H9 (cell line): ENCODE measurements around the gene EFHD1. TPM values are rescaled to one million over a fixed set of nuclear protein-coding genes. Genes with fewer than 3 reads are reported as not detected.
"Not testable (repeated sequence)": the region's sequence is repeated elsewhere in the genome, so short reads cannot be mapped to it uniquely, and the experiment has no call there.

Experiments
- DNase-seq: peaks from one replicate; pipeline ENCODE4 v3.0.0-alpha.2; 2017
- H2AFZ ChIP-seq: one replicate; pipeline ENCODE4 v1.6.1; 2013; ENCODE audit warnings: mild to moderate bottlenecking, low read length, control low read depth, moderate library complexity
- H2AK5ac ChIP-seq: 2 replicates; pipeline ENCODE4 v1.6.1; 2013; ENCODE audit warnings: low read length, control low read depth, mixed read lengths; ENCODE audit not compliant: insufficient read length
- H2BK120ac ChIP-seq: one replicate; pipeline ENCODE4 v1.6.1; 2013; ENCODE audit warnings: low read depth, mild to moderate bottlenecking, low read length, control low read depth, inconsistent platforms; ENCODE audit not compliant: poor library complexity, severe bottlenecking
- H2BK12ac ChIP-seq: 2 replicates; pipeline ENCODE4 v1.6.1; 2013; ENCODE audit warnings: low read length, control low read depth, mixed read lengths, low read depth; ENCODE audit not compliant: insufficient read length
- H2BK15ac ChIP-seq: 2 replicates; pipeline ENCODE4 v1.6.1; 2013; ENCODE audit warnings: low read depth, low read length, control low read depth
- H2BK20ac ChIP-seq: one replicate; pipeline ENCODE4 v1.6.1; 2013; ENCODE audit warnings: low read depth, mild to moderate bottlenecking, low read length, control low read depth, inconsistent platforms; ENCODE audit not compliant: poor library complexity, severe bottlenecking
- H2BK5ac ChIP-seq: 2 replicates; pipeline ENCODE4 v1.6.1; 2013; ENCODE audit warnings: low read length, control low read depth, mixed read lengths; ENCODE audit not compliant: insufficient read length
- H3K14ac ChIP-seq: 2 replicates; pipeline ENCODE4 v1.6.1; 2013; ENCODE audit warnings: low read length, control low read depth; ENCODE audit not compliant: insufficient read depth
- H3K18ac ChIP-seq: 2 replicates; pipeline ENCODE4 v1.6.1; 2013; ENCODE audit warnings: low read depth, mild to moderate bottlenecking, mixed read lengths, low read length, control low read depth; ENCODE audit not compliant: insufficient read length
- H3K23ac ChIP-seq: 2 replicates; pipeline ENCODE4 v1.6.1; 2013; ENCODE audit warnings: low read length, control low read depth, mixed read lengths, low read depth; ENCODE audit not compliant: insufficient read length
- H3K23me2 ChIP-seq: 2 replicates; pipeline ENCODE4 v1.6.1; 2013; ENCODE audit warnings: low read depth, mild to moderate bottlenecking, mixed read lengths, low read length, control low read depth; ENCODE audit not compliant: insufficient read length, poor library complexity, severe bottlenecking
- H3K27ac ChIP-seq: 2 replicates; pipeline ENCODE4 v1.5.1; 2013; ENCODE audit warnings: low read length, control low read depth, mixed read lengths, low read depth; ENCODE audit not compliant: insufficient read length
- H3K27me3 ChIP-seq: 2 replicates; pipeline ENCODE4 v1.6.1; 2013; ENCODE audit warnings: low read length, control low read depth, inconsistent platforms; ENCODE audit not compliant: insufficient read depth
- H3K4ac ChIP-seq: 2 replicates; pipeline ENCODE4 v1.6.1; 2013; ENCODE audit warnings: low read depth, mild to moderate bottlenecking, control low read depth, inconsistent platforms, low read length, moderate library complexity
- H3K4me1 ChIP-seq: 2 replicates; pipeline ENCODE4 v1.6.1; 2013; ENCODE audit warnings: low read length, control low read depth, inconsistent platforms; ENCODE audit not compliant: insufficient read depth
- H3K4me2 ChIP-seq: 2 replicates; pipeline ENCODE4 v1.6.1; 2013; ENCODE audit warnings: low read length, control low read depth, mixed read lengths; ENCODE audit not compliant: insufficient read length, insufficient read depth
- H3K56ac ChIP-seq: 2 replicates; pipeline ENCODE4 v1.6.1; 2013; ENCODE audit warnings: low read depth, mild to moderate bottlenecking, mixed read lengths, low read length, control low read depth; ENCODE audit not compliant: insufficient read length
- H3K79me1 ChIP-seq: 2 replicates; pipeline ENCODE4 v1.6.1; 2013; ENCODE audit warnings: low read depth, mild to moderate bottlenecking, moderate library complexity, low read length, control low read depth, inconsistent platforms; ENCODE audit not compliant: insufficient read depth, poor library complexity, severe bottlenecking
- H3K79me2 ChIP-seq: 2 replicates; pipeline ENCODE4 v1.6.1; 2013; ENCODE audit warnings: low read length, control low read depth, inconsistent platforms; ENCODE audit not compliant: insufficient read depth
- H3K9ac ChIP-seq: 2 replicates; pipeline ENCODE4 v1.6.1; 2013; ENCODE audit warnings: low read length, control low read depth, mixed read lengths; ENCODE audit not compliant: insufficient read length; ENCODE audit errors: extremely low read depth
- H3K9me3 ChIP-seq: one replicate; pipeline ENCODE4 v1.6.1; 2013; ENCODE audit warnings: low read depth, low read length, inconsistent platforms; ENCODE audit not compliant: control insufficient read depth
- H3T11ph ChIP-seq: one replicate; pipeline ENCODE4 v1.6.1; 2013; ENCODE audit warnings: mild to moderate bottlenecking, low read length, control low read depth, inconsistent platforms
- H4K20me1 ChIP-seq: one replicate; pipeline ENCODE4 v1.6.1; 2013; ENCODE audit not compliant: control insufficient read depth, insufficient read length, insufficient read depth
- H4K5ac ChIP-seq: 2 replicates; pipeline ENCODE4 v1.6.1; 2013; ENCODE audit warnings: low read depth, mild to moderate bottlenecking, mixed read lengths, low read length, control low read depth; ENCODE audit not compliant: insufficient read length
- H4K8ac ChIP-seq: replicated peaks from 2 replicates; pipeline ENCODE4 v1.6.1; 2013; ENCODE audit warnings: low read length, control low read depth, mixed read lengths, low read depth; ENCODE audit not compliant: insufficient read length
- H4K91ac ChIP-seq: 2 replicates; pipeline ENCODE4 v1.6.1; 2013; ENCODE audit warnings: low read depth, mild to moderate bottlenecking, moderate library complexity, mixed read lengths, low read length, control low read depth; ENCODE audit not compliant: insufficient read length
- H3K27ac Mint-ChIP-seq, 3 experiments: 2 replicates in 2 of 3; 3 replicates in 1 of 3; pipeline ENCODE4 v1.8.0; 2020 to 2021; ENCODE audit warnings: mixed read lengths in 3 of 3, mild to moderate bottlenecking in 1 of 3, moderate library complexity in 1 of 3
- H3K27me3 Mint-ChIP-seq: 2 replicates; pipeline ENCODE4 v1.8.0; 2021; ENCODE audit warnings: low read depth, mild to moderate bottlenecking, moderate library complexity, mixed read lengths
- H3K36me3 Mint-ChIP-seq, 3 experiments: 2 replicates in 2 of 3; 3 replicates in 1 of 3; pipeline ENCODE4 v1.8.0; 2020 to 2021; ENCODE audit warnings: low read depth in 3 of 3, mixed read lengths in 3 of 3; ENCODE audit not compliant: insufficient read depth in 1 of 3
- H3K4me1 Mint-ChIP-seq, 2 experiments: 2 replicates each; pipeline ENCODE4 v1.8.0; 2020; ENCODE audit warnings: mixed read lengths in 2 of 2
- H3K4me3 Mint-ChIP-seq, 2 experiments: 2 replicates in 1 of 2; 3 replicates in 1 of 2; pipeline ENCODE4 v1.8.0; 2020 to 2021; ENCODE audit warnings: mild to moderate bottlenecking in 2 of 2, mixed read lengths in 2 of 2, moderate library complexity in 1 of 2
- H3K9me3 Mint-ChIP-seq, 2 experiments: 2 replicates in 1 of 2; 3 replicates in 1 of 2; pipeline ENCODE4 v1.8.0; 2020; ENCODE audit warnings: mild to moderate bottlenecking in 2 of 2, mixed read lengths in 2 of 2, moderate library complexity in 1 of 2
- CTCF ChIP-seq: fragments of 200-600 bp; sonication (generic); conservative IDR thresholded peaks from 3 replicates; pipeline ENCODE4 v1.8.0; 2021; ENCODE audit warnings: antibody characterized with exemption, mild to moderate bottlenecking
- WGBS: extraction: QIAGEN DNeasy Blood & Tissue Kit; methylation state at CpG from one replicate; pipeline ENCODE4 v1.1.7; 2013; ENCODE audit warnings: missing lambda C conversion rate, low lambda C conversion rate, mixed read lengths; ENCODE audit not compliant: insufficient read length; ENCODE audit errors: extremely low coverage; 5-methylcytosine and 5-hydroxymethylcytosine counted together
- total RNA-seq: library from RNA; stranded (reverse); gene quantifications from 2 replicates; pipeline ENCODE4 v1.2.1, GENCODE V29; 2021

Gene EFHD1
- total RNA-seq, 1 experiment from 2014 or later: 2.8 TPM

DNA sequence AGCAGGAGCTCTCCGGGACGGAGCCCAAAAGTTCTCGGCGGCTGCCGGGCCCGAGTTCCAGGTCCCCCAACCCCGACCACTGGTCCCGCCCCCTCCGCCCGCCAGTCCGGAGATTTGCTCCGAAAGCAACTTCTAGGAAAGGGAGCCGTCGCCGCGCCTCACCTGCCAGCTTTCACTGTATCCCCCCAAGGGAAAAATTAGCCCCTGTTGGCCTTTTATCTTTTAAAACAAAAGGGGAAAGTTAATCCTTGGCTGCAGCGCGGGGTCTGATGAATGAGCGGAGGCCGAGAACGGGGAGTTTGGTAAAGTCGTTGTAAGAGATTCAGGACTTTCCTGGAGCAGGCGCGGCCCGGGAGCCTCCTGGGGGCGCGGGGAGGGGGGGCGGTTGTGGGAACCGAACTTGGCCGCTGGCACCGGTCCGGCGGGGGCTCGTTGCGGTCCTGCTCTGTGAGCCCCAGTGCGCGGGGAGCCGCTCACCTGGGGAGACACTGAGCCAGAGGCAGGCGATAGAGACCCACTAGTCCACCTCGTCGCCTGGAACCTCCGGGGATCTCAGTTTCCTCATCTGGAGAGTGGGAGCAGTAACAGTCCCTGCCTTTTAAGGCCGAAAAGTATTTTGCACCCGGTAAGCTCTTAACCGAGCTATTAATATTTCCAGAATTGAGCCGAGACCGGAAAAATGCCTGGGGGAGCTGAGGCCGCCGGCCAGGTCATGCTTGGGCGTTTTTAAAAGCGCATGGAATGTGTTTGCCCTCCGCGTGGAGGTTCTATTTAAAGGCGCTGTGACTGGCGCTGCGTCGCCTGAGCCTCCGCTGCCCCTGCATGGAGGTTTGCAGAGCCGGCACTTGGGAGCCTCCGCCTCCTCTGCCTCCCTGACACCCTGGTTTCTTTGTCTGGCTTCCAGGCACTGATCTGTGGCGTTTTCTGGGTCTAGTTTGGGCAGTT is 1.1 kb downstream of the EFHD1 start:
- no CpG with 5 or more reads among the region's 61 CpGs for WGBS
- Histone ChIP-seq H3K27ac (no peak overlapping the region), H4K20me1 (no peaks in the 10 kb centered on the region), H4K91ac (no peak overlapping the region), H3K27me3 (peaks cover 22% of the 10 kb centered on the region; the same call in 1 of the 2 replicates), H3K14ac (no peak overlapping the region), H3T11ph (no peak overlapping the region), H3K56ac (no peak overlapping the region), H4K5ac (no peak overlapping the region), H3K23ac (no peak overlapping the region), H4K8ac (no peak overlapping the region), H3K4me1 (no peaks in the 10 kb centered on the region), H3K79me2 (no peaks in the 10 kb centered on the region), H2BK20ac (no peak overlapping the region), H3K4ac (no peak overlapping the region), H2BK5ac (no peak overlapping the region), H2BK15ac (no peak overlapping the region), H2BK12ac (no peak overlapping the region), H2AK5ac (no peak overlapping the region), H2AFZ (no peak overlapping the region), H3K4me2 (peak overlapping the region; percentile 22), H3K9me3 (no peaks in the 10 kb centered on the region), H3K18ac (no peak overlapping the region), H3K79me1 (no peaks in the 10 kb centered on the region), H2BK120ac (no peak overlapping the region), H3K23me2 (peaks cover 6% of the 10 kb centered on the region), H3K9ac (no peak overlapping the region)
- Mint-ChIP-seq H3K36me3 (peaks cover 0 to 4% (median 0%) of the 10 kb centered on the region in 3 experiments; a peak in 1 of 7 replicates), H3K9me3 (peaks cover 0 to 6% of the 10 kb centered on the region in 2 experiments; a peak in 2 of 5 replicates), H3K27ac (no peak overlapping the region), H3K27me3 (peaks cover 92% of the 10 kb centered on the region), H3K4me3 (peak overlapping the region; percentile 54 to 81), H3K4me1 (peaks cover 2 to 7% of the 10 kb centered on the region in 2 experiments; a peak in 3 of 4 replicates)
- no peak for TF ChIP-seq CTCF
- peak; percentile 49 for DNase-seq

DNA sequence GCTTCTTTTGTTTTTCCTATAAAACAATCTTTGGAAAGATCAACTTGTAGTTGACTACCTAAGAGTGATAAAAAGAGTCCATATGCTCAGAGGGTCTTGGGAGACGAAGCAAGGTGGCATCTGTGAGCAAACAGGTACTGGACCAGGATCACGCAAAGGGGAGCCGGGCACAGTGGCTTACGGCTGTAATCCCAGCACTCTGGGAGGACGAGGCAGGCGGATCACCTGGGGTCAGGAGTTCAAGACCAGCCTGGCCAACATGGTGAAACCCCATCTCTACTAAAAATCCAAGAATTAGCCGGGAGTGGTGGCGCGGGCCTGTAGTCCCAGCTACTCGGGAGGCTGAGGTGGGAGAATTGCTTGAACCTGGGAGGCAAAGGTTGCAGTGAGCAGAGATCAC is 2.0 kb downstream of the EFHD1 start:
- not testable (repeated sequence) for H2AFZ ChIP-seq, H3K27ac ChIP-seq, H2BK5ac ChIP-seq, H3K79me1 ChIP-seq, H4K91ac ChIP-seq, H3K4ac ChIP-seq, H4K5ac ChIP-seq, H3T11ph ChIP-seq, H3K4me2 ChIP-seq, H3K4me1 ChIP-seq, H4K8ac ChIP-seq, H3K27ac Mint-ChIP-seq, H2BK120ac ChIP-seq, H3K56ac ChIP-seq, H3K9ac ChIP-seq, H4K20me1 ChIP-seq, H2BK15ac ChIP-seq, H2BK20ac ChIP-seq, H3K23me2 ChIP-seq, H2AK5ac ChIP-seq, H3K9me3 ChIP-seq, H3K9me3 Mint-ChIP-seq, H2BK12ac ChIP-seq, H3K23ac ChIP-seq, H3K79me2 ChIP-seq, H3K36me3 Mint-ChIP-seq, H3K4me1 Mint-ChIP-seq, H3K18ac ChIP-seq, H3K14ac ChIP-seq, DNase-seq
- peak overlapping the region in 1 of 2 experiments; percentile 81; a peak in 2 of 5 replicates for H3K4me3 Mint-ChIP-seq
- H3K27me3 Mint-ChIP-seq: peaks cover 90% of the 10 kb centered on the region
- H3K27me3 ChIP-seq: peaks cover 22% of the 10 kb centered on the region; the same call in 1 of the 2 replicates
- no CpG with 5 or more reads among the region's 10 CpGs for WGBS
